ENCODE data around the gene IL1F10.
"Not testable (repeated sequence)": the region's sequence is repeated elsewhere in the genome, so short reads cannot be mapped to it uniquely, and the experiment has no call there.

IL1F10 gene

GRCh38 chr2:113081488-113082210, 13.9 kb downstream of the IL1F10 start:
- no peak for DNase-seq (ENCODE audit: low read depth)

GRCh38 chr2:113083296-113083695, 15.5 kb downstream of the IL1F10 start:
- no peak for DNase-seq (ENCODE audit: low read depth)

- DNase-seq (ENCODE audit: low read depth), result peak; percentile 21
Measured at GRCh38 chr2:113084249-113085000, 16.7 kb downstream of the IL1F10 start.

- DNase-seq (ENCODE audit: low read depth), result no peak
Measured at GRCh38 chr2:113085542-113085941, 17.8 kb downstream of the IL1F10 start.

GRCh38 chr2:113088213-113088992, 20.6 kb downstream of the IL1F10 start:
- DNase-seq (ENCODE audit: low read depth), result no peak

- no peak for DNase-seq (ENCODE audit: low read depth)
Measured at GRCh38 chr2:113089916-113090315, 22.1 kb downstream of the IL1F10 start.

GRCh38 chr2:113091231-113091896, 23.6 kb downstream of the IL1F10 start:
- no peak for DNase-seq (ENCODE audit: low read depth)

- DNase-seq (ENCODE audit: low read depth), result no peak
Measured at GRCh38 chr2:113092864-113093612, 25.3 kb downstream of the IL1F10 start.

GRCh38 chr2:113093613-113093977, 25.8 kb downstream of the IL1F10 start:
- DNase-seq (ENCODE audit: low read depth), result no peak

GRCh38 chr2:113096306-113096705, 28.5 kb downstream of the IL1F10 start:
- DNase-seq (ENCODE audit: low read depth), result not testable (repeated sequence)

- not testable (repeated sequence) for DNase-seq (ENCODE audit: low read depth)
Measured at GRCh38 chr2:113096842-113097618, 29.3 kb downstream of the IL1F10 start.

GRCh38 chr2:113098041-113098440, 30.3 kb downstream of the IL1F10 start:
- DNase-seq (ENCODE audit: low read depth), result no peak

- DNase-seq (ENCODE audit: low read depth), result no peak
Measured at GRCh38 chr2:113098532-113098931, 30.8 kb downstream of the IL1F10 start.

GRCh38 chr2:113102133-113102532, 34.4 kb downstream of the IL1F10 start:
- no peak for DNase-seq (ENCODE audit: low read depth)

- DNase-seq (ENCODE audit: low read depth), result no peak
Measured at GRCh38 chr2:113103277-113103676, 35.5 kb downstream of the IL1F10 start.

GRCh38 chr2:113104054-113104611, 36.4 kb downstream of the IL1F10 start:
- no peak for DNase-seq (ENCODE audit: low read depth)

- DNase-seq (ENCODE audit: low read depth), result peak; percentile 60
Measured at GRCh38 chr2:113105047-113105785, 37.4 kb downstream of the IL1F10 start.

- no peak for DNase-seq (ENCODE audit: low read depth)
Measured at GRCh38 chr2:113111121-113111520, 43.4 kb downstream of the IL1F10 start.

- no peak for DNase-seq (ENCODE audit: low read depth)
Measured at GRCh38 chr2:113111823-113112287, 44.1 kb downstream of the IL1F10 start.
